Embryonic facial prominence (tissue), 1 donor: Measurements from ENCODE around the gene ZNF214.

Experiments
- DNase-seq: peaks from one replicate; pipeline ENCODE4 v3.0.0-alpha.2; 2016; ENCODE audit errors: extremely low spot score

The ZNF214 gene

DNA sequence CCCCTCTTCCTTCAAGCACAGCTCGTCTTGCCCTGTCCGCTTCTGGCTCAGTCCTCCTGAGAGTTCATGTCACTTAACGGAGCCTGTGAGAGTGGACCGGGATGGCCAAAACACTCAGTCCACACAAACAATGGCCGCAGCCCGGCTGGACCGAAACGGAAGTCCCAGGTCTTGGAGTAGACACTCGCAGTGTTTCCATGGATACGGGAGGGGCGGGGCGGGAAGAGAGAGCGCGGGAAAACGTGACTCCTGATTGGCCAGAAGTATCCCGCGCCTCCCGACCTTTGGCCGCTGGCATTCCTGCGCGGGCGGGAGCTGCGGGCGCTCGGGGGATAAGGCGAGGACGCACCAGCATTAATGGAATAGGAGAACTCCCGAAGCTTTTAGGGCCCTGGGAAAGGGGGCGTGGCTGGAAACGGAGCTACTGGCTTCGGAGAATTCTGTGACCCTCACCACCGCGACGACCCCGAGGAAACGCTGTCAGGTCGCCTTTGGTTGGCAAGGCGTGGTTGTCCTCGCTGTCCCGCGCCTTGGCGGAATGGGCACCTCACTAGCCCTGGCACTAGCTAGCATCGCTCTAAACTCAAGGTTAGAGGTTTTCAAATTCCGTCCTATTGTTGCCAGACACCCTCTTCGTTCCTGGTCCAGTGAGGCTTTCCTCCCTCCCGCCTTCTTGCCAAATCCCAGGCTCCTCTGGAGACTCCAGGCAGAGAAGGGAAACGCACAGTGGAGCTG is at the start of gene ZNF214, which contains the start of gene NLRP14:
Gene ZNF214 (minus strand): TSS at position 164 of the 735 bp plus-strand sequence. CDS start 17,511 bp downstream, outside the sequence.
Gene NLRP14 (plus strand): TSS at position 297 of the 735 bp plus-strand sequence. CDS start 18,108 bp downstream, outside the sequence.
- peak; percentile 86 for DNase-seq

GRCh38 chr11:7062534-7062933 is 42.4 kb upstream of the ZNF214 start:
- no peak for DNase-seq

GRCh38 chr11:7060868-7061267 is 40.7 kb upstream of the ZNF214 start:
- no peak for DNase-seq

DNA sequence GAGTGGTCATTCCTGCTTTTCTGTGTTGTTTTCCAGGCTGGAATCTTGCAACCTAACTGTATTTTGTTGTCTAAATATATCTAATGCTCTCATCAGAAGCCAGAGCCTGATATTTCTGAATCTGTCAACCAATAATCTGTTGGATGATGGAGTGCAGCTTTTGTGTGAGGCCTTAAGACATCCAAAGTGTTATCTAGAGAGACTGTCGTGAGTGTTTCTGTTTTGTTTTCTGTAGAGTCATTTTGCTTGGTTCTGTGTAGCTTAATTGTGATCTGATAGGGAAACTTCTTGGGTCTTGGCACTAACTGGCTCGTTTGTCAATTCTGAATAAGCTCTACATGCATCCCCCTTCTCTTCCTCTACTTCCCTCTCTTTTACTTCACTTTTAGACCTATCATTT is 37.5 kb upstream of the ZNF214 start:
- no peak for DNase-seq

DNA sequence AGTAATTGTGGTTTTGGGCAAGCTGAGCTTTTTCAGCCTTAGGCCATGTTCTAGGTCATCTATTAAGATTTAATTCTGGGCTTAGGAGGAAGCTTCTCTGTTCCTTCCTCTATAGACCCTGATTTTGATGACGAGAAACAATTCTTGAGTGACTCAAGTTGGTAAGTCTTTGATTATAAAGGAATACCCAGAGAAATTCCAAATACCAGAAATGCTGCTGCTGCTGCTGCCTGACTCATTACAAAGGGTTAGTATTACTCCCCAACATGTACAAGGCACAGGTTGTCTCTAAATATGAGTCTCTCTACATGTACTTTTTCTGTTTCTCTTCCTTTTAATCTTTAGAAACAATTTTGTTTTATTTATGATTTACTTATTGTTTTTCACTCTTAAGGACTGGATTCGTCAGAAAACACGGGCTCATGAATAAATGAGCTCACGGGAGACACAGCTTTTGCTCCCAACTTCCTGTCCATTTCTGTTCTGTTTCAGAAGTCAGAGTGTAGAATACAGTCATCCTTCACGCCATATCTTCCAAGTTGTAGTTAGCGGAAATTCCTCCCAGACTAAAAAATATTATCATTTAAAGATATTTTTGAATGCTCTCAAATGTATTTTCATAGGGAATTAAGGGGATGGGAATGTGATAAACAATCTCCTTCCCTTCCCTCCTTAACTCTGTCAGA is 36.8 kb upstream of the ZNF214 start:
- DNase-seq: no peak

DNA sequence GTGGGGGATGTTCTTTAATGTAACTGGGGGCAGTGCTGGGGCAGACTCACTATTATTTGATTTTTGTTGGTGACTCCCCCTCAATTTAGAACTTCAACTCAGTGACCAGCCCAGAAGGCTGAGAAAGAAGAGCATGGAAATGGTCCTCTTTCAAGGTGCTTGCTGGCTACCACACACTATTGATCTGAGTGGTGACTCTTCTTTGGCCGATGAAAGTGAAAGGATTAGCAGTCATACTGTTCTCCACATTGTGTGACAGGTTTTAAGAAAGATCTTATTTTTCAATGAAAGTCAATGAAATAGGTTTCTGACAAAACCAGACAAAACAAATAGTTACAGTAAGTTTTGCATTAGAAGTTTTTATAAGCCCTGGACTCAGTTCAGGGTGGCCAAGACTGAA is 30.0 kb upstream of the ZNF214 start:
- DNase-seq: no peak

DNA sequence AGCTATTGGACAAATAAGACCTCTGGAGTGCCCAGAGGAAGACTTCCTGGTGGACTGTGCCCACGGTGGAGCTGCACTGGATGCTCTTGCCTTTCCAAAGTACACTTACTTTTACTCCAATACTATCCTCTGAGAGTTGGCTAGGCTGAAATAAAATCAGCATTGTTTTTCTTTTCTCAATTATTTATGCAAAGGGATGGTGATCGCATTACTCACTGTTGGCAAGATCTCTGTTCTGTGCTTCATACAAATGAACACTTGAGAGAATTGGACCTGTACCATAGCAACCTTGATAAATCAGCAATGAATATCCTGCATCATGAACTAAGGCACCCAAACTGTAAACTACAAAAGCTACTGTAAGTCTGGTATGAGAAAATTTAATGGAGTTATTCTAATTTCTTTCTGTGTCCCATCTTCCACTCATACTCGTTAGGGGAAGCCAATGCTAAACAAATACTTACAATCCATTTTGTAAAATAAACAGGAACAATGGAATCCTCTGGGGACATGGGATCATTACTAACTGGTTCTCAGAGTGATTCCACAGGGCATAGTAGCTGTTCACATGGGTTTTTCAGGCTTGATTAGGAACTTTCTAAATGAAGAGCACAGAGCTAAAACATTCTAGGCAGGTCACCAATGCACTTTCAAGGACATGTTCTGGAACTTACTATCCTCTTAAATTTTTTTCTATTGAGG is 26.5 kb upstream of the ZNF214 start:
- DNase-seq: no peak

DNA sequence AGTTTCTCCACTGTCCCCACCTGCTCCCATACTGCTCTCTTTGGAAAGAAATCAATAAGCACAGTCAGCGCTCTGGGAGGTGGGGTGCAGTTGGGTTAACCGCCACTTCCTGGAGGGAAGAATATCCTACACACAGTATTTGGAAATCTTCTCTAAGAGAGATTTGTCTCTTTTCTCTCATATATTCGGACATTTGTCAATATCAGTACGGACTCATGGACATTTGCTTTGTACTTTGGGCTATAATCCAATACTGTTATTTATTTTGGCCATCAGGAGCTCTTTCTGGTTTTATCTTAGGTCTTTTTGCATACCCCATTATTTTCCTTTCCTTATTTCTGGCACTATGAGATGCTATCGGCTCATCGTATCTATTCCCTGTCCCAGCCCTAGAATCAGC is 13.9 kb upstream of the ZNF214 start:
- no peak for DNase-seq

- no peak for DNase-seq
Observed at GRCh38 chr11:7032692-7033091, 12.5 kb upstream of the ZNF214 start.

GRCh38 chr11:7031471-7031871 is 11.3 kb upstream of the ZNF214 start:
- no peak for DNase-seq

GRCh38 chr11:7030836-7031235 is 10.7 kb upstream of the ZNF214 start:
- no peak for DNase-seq

DNA sequence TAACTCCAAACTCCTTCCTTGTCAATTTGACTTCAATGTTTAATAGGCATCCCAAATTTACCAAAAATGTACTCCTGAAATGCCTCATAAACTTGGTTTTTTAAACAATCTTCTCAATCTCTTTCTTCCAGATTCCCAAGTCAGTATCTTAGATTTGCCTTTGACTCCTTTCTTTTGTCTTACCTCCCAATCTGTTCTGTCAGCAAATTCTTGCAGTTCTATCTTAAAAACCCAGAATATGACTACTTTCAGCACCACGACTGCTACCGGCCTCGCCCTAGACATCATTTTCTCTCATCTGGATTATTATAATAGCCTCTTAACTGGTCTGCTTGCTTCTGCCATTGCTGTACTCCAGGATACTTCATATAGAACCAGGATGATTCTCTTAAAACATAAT is 8.0 kb upstream of the ZNF214 start:
- no peak for DNase-seq

- DNase-seq: no peak
Observed at GRCh38 chr11:7021318-7021717, 1.2 kb upstream of the ZNF214 start.

DNA sequence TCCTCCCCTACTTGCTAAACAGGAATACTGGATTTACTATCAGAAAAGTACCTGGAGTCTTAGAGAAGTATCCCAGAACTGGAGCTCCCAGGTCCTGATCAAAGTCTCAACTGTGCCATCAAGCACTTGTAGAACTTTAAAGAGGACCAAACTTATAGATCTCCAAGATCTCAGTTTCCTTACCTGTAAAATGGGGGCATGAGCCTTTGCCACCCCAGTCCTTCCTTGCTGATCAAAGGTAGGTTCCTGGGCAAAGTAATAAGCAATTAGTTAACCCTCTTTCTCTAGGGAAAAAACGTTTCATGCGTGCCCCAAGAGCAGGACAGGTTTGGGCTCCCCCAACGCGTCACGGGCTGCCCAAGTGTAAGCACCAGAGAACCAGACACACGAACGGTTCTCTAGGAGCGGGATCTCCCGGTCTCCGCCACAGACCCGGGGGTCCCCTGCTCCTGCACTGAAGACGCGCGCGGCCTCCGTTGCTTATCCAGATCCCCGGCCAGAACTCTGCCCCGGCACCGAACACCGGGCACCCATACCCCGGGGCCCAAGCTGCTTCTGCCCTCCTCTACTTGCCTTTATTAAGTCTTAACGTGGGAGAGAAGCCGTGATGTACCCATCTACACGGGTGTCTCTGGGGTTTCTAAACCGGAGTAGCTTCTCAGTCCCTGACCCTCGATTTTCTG is 505 bp downstream of the ZNF214 start:
- no peak for DNase-seq

GRCh38 chr11:7016011-7016410 is 4.1 kb downstream of the ZNF214 start:
- DNase-seq: no peak

- no peak for DNase-seq
Observed at GRCh38 chr11:7014118-7014517, 6.0 kb downstream of the ZNF214 start.

- no peak for DNase-seq
Observed at GRCh38 chr11:7004482-7004881, 15.7 kb downstream of the ZNF214 start.

DNA sequence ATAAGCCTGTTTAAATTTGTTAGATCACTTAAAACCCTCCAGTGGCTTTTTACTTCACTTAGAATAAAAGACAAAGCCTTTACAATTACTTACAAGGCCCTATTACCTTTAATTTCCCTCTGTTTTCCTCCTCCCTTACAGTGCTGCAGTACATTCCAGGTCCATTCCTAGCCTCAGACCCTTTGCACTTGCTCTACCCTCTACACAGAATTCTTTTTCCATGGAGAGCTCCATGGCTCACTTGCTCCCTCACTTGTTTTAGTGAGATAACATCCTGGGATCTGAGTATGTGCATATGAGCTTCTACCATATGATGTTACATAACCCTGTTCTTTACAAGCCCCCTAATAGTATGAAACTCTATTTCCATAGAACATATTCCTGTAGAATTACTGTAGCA is 24.4 kb downstream of the ZNF214 start:
- no peak for DNase-seq

- DNase-seq: no peak
Observed at GRCh38 chr11:6992457-6993417, 27.4 kb downstream of the ZNF214 start.

GRCh38 chr11:6992026-6992425 is 28.1 kb downstream of the ZNF214 start:
- no peak for DNase-seq

DNA sequence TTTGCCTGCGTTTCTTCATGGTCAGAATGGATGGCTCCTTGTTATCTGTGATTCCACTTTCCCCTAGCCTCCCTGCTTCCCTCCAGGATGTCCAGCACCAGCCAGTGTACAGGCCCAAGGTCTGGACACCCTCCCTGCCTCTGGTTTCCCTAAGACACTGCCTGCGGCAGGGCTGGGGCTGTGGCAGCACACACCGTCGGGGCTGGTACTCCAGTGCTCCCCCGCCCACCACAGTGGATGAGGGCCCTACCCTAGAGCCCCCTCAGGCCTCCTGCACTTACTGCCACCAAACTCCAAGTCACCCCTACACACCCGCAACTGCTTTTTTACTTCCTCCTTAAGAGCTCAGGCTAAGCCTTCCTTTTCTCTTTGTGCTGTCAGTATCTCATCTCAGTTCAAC is 28.9 kb downstream of the ZNF214 start:
- no peak for DNase-seq
